NCI-H82 (cell line): ENCODE results near the gene NEMF.
"Not testable (repeated sequence)": the region's sequence is repeated elsewhere in the genome, so short reads cannot be mapped to it uniquely, and the experiment has no call there.

Source experiments
- DNase-seq: peaks from one replicate; lab custom pipeline; 2025; lab: John Stamatoyannopoulos, UW

NEMF gene

GRCh38 chr14:49745191-49745590 is 107.4 kb downstream of the NEMF start:
- DNase-seq, result no peak

- not testable (repeated sequence) for DNase-seq
These were observed 116.9 kb downstream of the NEMF start for GRCh38 chr14:49735669-49736068.

- no peak for DNase-seq
These were observed 118.8 kb downstream of the NEMF start for GRCh38 chr14:49733836-49734235.

- no peak for DNase-seq
These were observed 119.7 kb downstream of the NEMF start for GRCh38 chr14:49732896-49733295.
